ENCODE data around the gene TPRA1. TPM values are rescaled to one million over a fixed set of nuclear protein-coding genes. Genes with fewer than 3 reads are reported as not detected.
A peak's percentile ranks its signal among the peaks of the same experiment; 100 is the strongest.

Gene TPRA1
- total RNA-seq, 4 donors from 2014 or later = 50.3 to 75.3 (median 67.5) TPM

GRCh38 chr3:127546554-127546953, 44.0 kb downstream of the TPRA1 start:
- peak overlapping the region in 2 of 4 donors; percentile 65 to 81 for H3K27ac ChIP-seq
- TF ChIP-seq POLR2A (IDR thresholded peaks at IDR 0.05) (no peak), EP300 (IDR thresholded peaks at IDR 0.05) (no peak)
- TF ChIP-seq, protein P1, sequence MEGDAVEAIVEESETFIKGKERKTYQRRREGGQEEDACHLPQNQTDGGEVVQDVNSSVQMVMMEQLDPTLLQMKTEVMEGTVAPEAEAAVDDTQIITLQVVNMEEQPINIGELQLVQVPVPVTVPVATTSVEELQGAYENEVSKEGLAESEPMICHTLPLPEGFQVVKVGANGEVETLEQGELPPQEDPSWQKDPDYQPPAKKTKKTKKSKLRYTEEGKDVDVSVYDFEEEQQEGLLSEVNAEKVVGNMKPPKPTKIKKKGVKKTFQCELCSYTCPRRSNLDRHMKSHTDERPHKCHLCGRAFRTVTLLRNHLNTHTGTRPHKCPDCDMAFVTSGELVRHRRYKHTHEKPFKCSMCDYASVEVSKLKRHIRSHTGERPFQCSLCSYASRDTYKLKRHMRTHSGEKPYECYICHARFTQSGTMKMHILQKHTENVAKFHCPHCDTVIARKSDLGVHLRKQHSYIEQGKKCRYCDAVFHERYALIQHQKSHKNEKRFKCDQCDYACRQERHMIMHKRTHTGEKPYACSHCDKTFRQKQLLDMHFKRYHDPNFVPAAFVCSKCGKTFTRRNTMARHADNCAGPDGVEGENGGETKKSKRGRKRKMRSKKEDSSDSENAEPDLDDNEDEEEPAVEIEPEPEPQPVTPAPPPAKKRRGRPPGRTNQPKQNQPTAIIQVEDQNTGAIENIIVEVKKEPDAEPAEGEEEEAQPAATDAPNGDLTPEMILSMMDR (IDR thresholded peaks at IDR 0.05) = no peak
- no peaks in the 10 kb centered on the region for H3K9me3 ChIP-seq
- 39 to 44% methylated on average over 6 of the region's 6 CpGs for WGBS, 2 donors
- H3K4me3 ChIP-seq = no peak overlapping the region
- no peak for DNase-seq (ENCODE audit: low spot score in 2 of 2)
- peaks cover 0 to 18% (median 4%) of the 10 kb centered on the region in 4 donors for H3K4me1 ChIP-seq
- no peaks in the 10 kb centered on the region for H3K36me3 ChIP-seq
- H3K27me3 ChIP-seq = no peaks in the 10 kb centered on the region

GRCh38 chr3:127545711-127546457, 44.6 kb downstream of the TPRA1 start:
- 85 to 92% methylated on average over 14 of the region's 14 CpGs for WGBS, 2 donors

GRCh38 chr3:127545216-127545615, 45.3 kb downstream of the TPRA1 start:
- Histone ChIP-seq H3K9me3 (no peaks in the 10 kb centered on the region), H3K27ac (no peak overlapping the region), H3K27me3 (no peaks in the 10 kb centered on the region), H3K36me3 (no peaks in the 10 kb centered on the region), H3K4me3 (no peak overlapping the region), H3K4me1 (peaks cover 0 to 18% (median 4%) of the 10 kb centered on the region in 4 donors)
- 85 to 89% methylated on average over 8 of the region's 8 CpGs for WGBS, 2 donors
- DNase-seq (ENCODE audit: low spot score in 2 of 2) = no peak
- TF ChIP-seq, protein P1 (IDR thresholded peaks at IDR 0.05) = no peak
- TF ChIP-seq POLR2A (IDR thresholded peaks at IDR 0.05) (no peak), EP300 (IDR thresholded peaks at IDR 0.05) (no peak)

More at GRCh38 chr3:127545711-127546457, 44.6 kb downstream of the TPRA1 start:
- peaks cover 0 to 18% (median 4%) of the 10 kb centered on the region in 4 donors for H3K4me1 ChIP-seq
- no peak overlapping the region for H3K4me3 ChIP-seq
- no peak for DNase-seq (ENCODE audit: low spot score in 2 of 2)
- H3K27me3 ChIP-seq = no peaks in the 10 kb centered on the region
- TF ChIP-seq, protein P1 (IDR thresholded peaks at IDR 0.05) = no peak
- no peak for TF ChIP-seq POLR2A (IDR thresholded peaks at IDR 0.05)
- no peaks in the 10 kb centered on the region for H3K9me3 ChIP-seq
- no peak overlapping the region for H3K27ac ChIP-seq
- H3K36me3 ChIP-seq = no peaks in the 10 kb centered on the region

- H3K36me3 ChIP-seq = no peaks in the 10 kb centered on the region
- no peak overlapping the region for H3K27ac ChIP-seq
- H3K4me1 ChIP-seq = peaks cover 0 to 18% (median 4%) of the 10 kb centered on the region in 4 donors
- no peaks in the 10 kb centered on the region for H3K9me3 ChIP-seq
- WGBS, 2 donors = 75 to 83% methylated on average over 9 of the region's 9 CpGs
- H3K4me3 ChIP-seq = no peak overlapping the region
- TF ChIP-seq POLR2A (IDR thresholded peaks at IDR 0.05) = no peak
- TF ChIP-seq, protein P1 (IDR thresholded peaks at IDR 0.05) = no peak
- TF ChIP-seq EP300 (IDR thresholded peaks at IDR 0.05) = no peak
- no peaks in the 10 kb centered on the region for H3K27me3 ChIP-seq
- DNase-seq (ENCODE audit: low spot score in 2 of 2) = no peak
Measured at GRCh38 chr3:127544803-127545201, 45.7 kb downstream of the TPRA1 start.

DNA sequence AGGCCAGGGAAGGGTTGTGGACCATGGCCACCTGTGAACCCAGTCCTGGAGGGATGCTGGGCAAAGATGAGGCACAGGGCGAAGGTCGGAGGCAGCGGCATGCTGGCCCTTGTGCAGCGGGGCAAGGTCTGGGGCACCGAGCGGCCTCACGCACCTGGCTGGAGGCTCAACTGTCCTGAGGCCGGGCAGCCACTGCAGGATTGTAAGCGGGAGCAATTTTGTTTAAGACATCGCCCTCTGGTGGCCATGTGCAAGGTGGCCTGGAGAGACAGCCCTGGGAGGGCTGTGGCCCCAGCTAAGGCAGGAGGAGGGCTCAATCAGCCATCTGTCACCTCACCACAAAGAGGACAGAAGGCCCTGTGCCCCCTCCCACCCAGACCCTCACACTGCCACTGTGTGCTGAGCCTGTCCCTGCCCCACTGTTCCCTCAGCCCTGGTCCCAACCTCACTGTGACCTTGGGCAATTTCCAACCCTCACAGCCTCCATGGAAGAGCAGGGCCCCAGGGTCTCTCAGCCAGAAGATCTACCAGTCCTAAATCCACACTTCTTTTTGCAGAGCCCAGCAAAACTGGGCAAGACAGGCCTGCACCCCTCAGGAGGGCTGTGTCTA, 46.2 kb downstream of the TPRA1 start:
- Histone ChIP-seq H3K4me3 (no peak overlapping the region), H3K4me1 (peaks cover 0 to 18% (median 4%) of the 10 kb centered on the region in 4 donors), H3K27ac (no peak overlapping the region), H3K36me3 (no peaks in the 10 kb centered on the region), H3K9me3 (no peaks in the 10 kb centered on the region), H3K27me3 (no peaks in the 10 kb centered on the region)
- TF ChIP-seq POLR2A (IDR thresholded peaks at IDR 0.05) (no peak), EP300 (IDR thresholded peaks at IDR 0.05) (no peak)
- TF ChIP-seq, protein P1 (IDR thresholded peaks at IDR 0.05) = peak; percentile 74 to 81 (median 75)
- 21 to 23% methylated on average over 10 of the region's 10 CpGs for WGBS, 2 donors
- DNase-seq (ENCODE audit: low spot score in 2 of 2) = peak; percentile 58 to 76
